ENCODE measurements around the gene FBN1.

The FBN1 gene

DNA sequence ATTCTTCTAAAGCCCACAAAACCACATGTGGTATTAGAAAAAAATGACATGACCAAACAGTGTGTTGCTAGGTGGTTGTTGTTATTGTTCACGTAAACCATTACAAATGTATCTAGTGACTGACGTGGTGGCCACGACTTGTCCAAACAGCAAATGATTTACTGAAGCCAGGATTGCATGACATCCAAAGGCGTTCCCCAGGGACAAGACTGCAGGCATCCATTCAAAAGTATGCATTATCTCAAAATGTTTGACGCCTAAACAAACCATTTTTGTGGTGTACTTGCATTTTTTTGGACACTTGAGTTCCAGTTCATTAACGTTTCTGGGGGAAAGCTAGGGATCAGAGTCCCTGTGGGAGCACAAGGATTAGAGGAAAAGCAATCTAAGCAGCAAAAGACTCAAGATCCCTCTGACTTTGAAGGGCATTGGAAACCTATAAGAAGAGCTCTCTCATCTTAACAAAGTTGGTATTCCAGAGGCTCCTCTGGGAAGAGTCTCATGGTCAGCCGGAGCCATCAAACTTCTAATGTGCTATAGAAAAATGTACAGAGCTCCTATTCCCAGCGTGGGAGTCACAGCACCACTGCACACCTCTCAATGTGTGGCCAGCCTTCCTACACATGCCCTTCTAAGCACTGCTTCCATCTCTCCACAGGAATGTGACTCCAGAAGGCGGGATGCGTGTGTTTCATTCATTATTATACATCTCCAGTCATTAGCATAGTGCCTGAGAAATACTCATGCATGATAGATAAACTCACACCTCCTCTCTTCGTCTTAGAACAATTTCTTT lies 62.9 kb downstream of the FBN1 start:
- no peak for FAIRE-seq
- DNase-seq (ENCODE audit: low spot score), result peak; percentile 6

- DNase-seq (ENCODE audit: low spot score), result no peak
- FAIRE-seq, result no peak
Observed at GRCh38 chr15:48581219-48581618, 64.3 kb downstream of the FBN1 start.

DNA sequence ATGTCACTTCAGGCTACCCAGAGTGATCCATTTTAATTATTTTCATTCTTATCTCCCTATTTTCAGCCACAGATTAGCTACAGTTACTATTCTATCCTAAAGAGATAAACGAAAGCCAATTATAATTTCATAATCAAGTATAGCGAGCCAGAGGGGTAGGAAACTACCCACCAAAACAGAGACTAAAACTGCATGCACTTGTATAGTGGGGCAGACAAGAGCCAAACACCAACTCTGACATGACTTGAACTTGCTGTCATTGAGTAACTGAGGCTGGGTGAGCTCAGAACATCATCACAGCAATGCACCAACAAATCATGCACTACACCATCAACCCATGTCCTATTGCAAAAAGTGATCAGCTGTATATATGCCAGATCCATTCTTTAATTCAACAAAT lies 64.8 kb downstream of the FBN1 start:
- DNase-seq (ENCODE audit: low spot score), result no peak
- no peak for FAIRE-seq

- DNase-seq (ENCODE audit: low spot score) (no peak), FAIRE-seq (no peak)
Observed at GRCh38 chr15:48579945-48580671, 65.4 kb downstream of the FBN1 start.

DNA sequence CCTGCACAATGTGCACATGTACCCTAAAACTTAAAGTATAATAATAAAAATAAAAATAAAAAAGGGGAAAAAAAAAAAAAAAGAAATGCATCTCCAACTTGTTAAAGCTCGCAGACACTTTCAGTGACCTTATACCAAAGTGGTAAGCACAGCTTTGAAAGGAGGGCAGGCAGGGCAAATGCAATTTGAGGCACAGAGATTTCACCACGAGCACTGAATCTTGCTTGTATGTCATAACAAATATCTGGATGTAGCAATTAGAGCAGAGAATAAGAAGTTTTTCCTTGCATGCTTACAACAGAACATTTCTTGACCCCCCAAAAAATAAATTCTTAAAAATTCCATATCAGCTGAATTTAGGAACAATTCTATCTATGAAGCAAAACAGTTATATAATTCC lies 66.5 kb downstream of the FBN1 start:
- FAIRE-seq (no peak), DNase-seq (ENCODE audit: low spot score) (no peak)

- DNase-seq (ENCODE audit: low spot score), result no peak
- FAIRE-seq, result no peak
Observed at GRCh38 chr15:48577469-48577868, 68.0 kb downstream of the FBN1 start.

DNA sequence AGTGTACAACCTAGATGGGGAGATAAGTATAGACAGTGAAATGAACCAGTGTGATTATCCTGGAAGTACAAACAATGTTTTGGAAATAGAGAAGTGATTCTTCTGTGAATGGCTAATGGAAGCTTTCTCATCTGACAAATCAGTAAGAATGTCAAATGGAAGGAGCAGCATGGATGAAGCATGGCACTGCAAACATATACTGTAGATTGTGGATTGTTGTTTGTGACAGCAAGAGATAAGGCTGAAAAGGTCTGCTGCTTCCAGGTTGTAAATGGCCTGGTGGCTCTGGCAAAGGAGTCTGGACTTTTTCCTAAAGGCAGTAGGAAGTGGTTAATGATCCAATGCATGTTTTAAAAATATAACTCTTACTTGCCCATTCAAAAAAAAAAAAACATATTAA lies 71.3 kb downstream of the FBN1 start:
- no peak for DNase-seq (ENCODE audit: low spot score)
- FAIRE-seq, result no peak

DNA sequence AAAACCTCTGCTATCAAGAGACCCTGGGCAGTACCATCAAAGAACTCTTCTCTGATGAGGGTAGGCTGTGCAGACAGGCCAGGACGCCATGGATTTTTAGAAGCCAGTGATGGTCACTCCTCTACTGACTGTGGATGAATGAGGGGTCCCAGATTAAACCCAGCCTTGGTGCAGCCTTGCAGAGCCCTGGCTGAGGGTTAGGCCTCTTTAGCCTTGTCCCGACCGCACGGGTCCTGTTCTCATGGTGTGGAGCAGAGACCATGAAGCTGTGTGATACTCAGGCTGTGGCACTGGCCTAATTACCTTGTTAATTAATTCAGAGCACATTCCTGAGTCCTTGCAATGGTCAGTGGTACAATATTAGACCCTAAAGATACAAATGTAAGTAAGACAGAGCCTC lies 71.7 kb downstream of the FBN1 start:
- no peak for DNase-seq (ENCODE audit: low spot score)
- no peak for FAIRE-seq

DNA sequence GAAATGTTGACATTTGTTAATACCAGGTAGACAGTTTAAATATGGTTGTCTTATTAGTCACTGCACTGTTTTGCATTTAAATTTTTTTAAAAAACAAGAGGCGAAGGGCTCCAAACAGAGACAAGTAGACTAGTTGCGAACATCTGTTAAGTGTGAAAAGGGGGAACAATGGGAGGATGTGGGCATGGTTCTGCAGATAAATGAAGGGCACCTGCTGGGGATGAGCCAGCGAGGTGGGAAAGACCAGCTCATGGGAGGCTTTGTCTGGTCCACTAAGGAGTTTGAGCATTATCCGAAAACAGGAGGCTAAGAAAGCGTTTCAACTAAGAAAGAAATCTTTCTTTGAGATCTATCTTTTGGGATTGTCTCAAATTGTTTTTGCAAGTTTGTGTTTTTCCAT lies 72.7 kb downstream of the FBN1 start:
- FAIRE-seq, result no peak
- DNase-seq (ENCODE audit: low spot score), result no peak

GRCh38 chr15:48571510-48571909 lies 74.0 kb downstream of the FBN1 start:
- DNase-seq (ENCODE audit: low spot score) (no peak), FAIRE-seq (no peak)

- DNase-seq (ENCODE audit: low spot score) (no peak), FAIRE-seq (no peak)
Observed at GRCh38 chr15:48570822-48571221, 74.7 kb downstream of the FBN1 start.

DNA sequence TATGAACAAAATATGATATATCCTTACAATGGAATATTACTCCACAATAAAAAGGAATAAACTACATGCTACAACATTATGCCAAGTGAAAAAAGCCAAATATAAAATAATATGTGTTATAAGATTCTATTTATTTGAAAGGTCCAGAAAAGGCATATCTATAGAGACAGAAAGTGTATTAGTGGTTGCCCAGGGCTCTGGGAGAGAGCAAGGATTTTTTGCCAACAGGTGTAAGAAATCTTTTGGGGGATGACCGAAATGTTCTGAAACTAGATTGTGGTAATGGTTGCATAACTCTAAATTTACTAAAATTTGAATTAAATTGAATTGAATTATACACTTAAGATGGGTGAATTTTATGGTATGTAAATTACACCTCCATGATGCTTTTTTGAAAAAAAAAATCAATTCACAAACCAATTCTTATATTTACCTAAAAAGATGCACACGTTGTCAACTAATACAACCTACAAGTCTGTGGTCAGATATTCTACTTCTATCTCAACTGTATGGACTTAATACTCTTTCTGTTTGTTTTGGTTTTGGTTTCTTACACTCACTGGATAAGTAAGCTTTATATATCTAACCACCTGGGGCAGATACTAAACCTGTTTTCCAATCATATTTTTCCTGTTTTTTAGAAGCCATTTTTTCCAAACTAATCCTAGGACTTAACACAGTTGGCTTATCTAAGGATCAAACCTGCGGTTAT lies 75.8 kb downstream of the FBN1 start:
- no peak for FAIRE-seq
- DNase-seq (ENCODE audit: low spot score), result no peak

DNA sequence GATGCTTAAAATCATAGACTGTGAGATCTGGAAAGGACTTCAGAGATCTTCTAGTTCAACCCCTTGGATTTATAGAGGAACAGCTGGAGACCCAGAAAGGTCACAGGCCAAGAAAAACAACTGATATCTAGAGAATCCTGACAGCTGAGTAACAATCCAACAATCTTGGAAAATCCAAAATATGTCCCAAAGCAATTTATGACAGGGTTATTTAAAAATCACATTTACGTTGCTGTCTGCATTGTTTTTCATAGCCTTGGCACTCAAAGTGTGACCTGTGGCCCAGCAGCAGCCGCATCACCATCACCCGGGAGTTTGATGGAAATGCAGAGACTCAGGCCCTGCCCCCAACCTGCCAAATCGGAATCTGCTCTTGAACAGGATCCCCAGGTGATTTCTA lies 78.8 kb downstream of the FBN1 start:
- DNase-seq (ENCODE audit: low spot score) (no peak), FAIRE-seq (no peak)

DNA sequence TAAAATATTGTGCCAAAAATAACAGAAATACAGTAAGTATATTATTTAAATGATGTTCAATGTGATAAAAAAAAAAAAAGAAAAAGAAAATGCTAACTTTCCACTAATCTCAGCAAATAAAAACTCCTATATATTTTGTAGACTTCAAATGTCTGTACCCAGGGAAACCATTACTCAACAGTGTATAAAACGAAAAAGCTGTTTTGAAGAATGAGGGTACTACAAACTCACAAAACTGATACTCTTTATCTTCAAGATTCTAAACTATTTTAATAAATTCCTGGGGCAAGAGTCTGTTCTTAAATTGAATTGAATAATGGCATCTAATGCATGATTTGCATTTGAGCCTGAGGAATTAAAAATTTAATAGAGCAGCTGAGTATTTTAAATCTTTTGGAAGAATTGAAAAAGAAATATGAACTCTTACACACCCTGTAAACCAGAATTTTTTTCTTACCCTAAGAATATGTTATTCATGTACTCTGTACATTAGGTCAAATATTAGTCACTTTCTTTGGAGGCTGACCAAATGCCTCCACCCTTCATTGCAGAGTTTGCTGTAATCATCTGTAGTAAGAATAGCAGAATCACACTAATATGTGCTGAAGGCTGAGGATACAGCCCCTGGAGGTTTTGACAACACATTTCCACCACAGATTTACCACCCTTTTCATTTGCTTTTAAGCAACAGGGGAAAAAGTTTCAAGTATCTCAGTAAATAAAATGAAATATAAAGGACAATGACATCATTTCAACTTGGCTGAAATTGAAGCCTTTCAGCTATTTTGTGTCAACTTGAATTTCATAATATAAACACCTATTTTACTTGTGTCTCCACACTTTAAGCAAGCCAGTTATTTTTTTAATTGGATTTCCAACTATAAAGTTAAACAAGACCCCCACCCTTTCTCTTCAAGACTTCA lies 79.7 kb downstream of the FBN1 start:
- DNase-seq (ENCODE audit: low spot score) (no peak), FAIRE-seq (no peak)

- FAIRE-seq (no peak), DNase-seq (ENCODE audit: low spot score) (no peak)
Observed at GRCh38 chr15:48564690-48565089, 80.8 kb downstream of the FBN1 start.

DNA sequence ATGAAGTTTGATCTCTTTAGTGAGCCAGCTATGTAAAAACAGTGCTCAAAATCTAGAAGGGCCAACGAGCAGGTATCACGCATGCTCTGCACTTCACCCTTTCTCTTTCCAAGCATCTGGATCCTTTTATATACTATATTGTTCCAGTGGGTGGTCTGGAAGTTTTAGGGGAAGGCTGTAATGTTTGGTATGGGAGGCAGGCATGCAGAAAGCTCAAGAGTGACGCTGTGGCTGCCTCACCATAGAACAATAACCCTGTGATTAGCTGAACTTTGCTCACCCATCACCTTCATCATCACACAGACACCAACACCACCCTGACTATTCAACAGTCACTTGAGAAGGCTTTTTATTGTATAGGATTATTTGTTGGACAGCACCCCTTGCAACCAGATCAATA lies 81.6 kb downstream of the FBN1 start:
- FAIRE-seq (no peak), DNase-seq (ENCODE audit: low spot score) (no peak)

GRCh38 chr15:48560321-48561051 lies 85.0 kb downstream of the FBN1 start:
- no peak for FAIRE-seq
- no peak for DNase-seq (ENCODE audit: low spot score)

GRCh38 chr15:48559285-48559684 lies 86.2 kb downstream of the FBN1 start:
- FAIRE-seq (no peak), DNase-seq (ENCODE audit: low spot score) (no peak)

- FAIRE-seq (no peak), DNase-seq (ENCODE audit: low spot score) (no peak)
Observed at GRCh38 chr15:48558226-48558625, 87.3 kb downstream of the FBN1 start.

DNA sequence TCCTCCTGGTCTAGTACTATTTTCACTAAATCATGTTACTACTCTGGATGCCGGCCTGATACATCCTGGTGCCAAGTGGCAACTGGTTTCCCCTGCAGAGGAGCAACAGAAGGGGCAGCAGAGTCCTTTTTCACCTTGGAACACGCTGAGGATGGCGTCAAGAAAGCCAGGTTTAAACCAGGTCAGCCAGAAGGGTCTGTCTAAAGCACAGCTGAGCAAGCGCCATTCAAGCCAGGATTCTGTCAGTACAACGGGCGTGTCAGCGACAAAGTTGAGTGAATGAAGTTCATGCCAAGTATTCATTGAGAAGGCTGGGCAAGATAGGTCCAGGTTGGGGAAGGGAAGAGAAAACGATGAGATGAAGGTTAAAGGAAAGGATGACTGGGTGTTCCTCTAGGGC lies 88.2 kb downstream of the FBN1 start:
- no peak for DNase-seq (ENCODE audit: low spot score)
- FAIRE-seq, result no peak

Measured in urothelium cell line (cell line).